GM12875 (cell line): Measurements from ENCODE around the gene LARP6.
A peak's percentile ranks its signal among the peaks of the same experiment; 100 is the strongest.

ENCODE experiments used
- H3K4me3 ChIP-seq: one replicate; pipeline ENCODE4 v1.5.1; 2011; ENCODE audit warnings: low read depth, low read length, control low read depth
- CTCF ChIP-seq: IDR thresholded peaks from 2 replicates; pipeline ENCODE4 v1.5.1; 2011; ENCODE audit warnings: low read depth, mild to moderate bottlenecking, control low read depth, inconsistent platforms, low read length, moderate library complexity, borderline replicate concordance; ENCODE audit not compliant: insufficient read depth

The LARP6 gene

GRCh38 chr15:70853973-70854665 lies at the start of gene LARP6:
Gene LARP6, minus strand, starts transcription at chr15:70854157. Its CDS starts 69 bp downstream, at chr15:70854088.
- peak within 1 kb of the TSS; percentile 56 for H3K4me3 ChIP-seq
- no peak for TF ChIP-seq CTCF

- no peak for TF ChIP-seq CTCF
- H3K4me3 ChIP-seq, result no peak overlapping the region
These were observed 48.1 kb upstream of the LARP6 start for GRCh38 chr15:70902107-70902506.

GRCh38 chr15:70892912-70893560 lies 39.1 kb upstream of the LARP6 start:
- peak overlapping the region; percentile 96 for H3K4me3 ChIP-seq
- peak; percentile 37; the same call in 1 of the 2 replicates for TF ChIP-seq CTCF

GRCh38 chr15:70892002-70892911 lies 38.3 kb upstream of the LARP6 start, which contains the start of the genes LRRC49 and THAP10:
Gene LRRC49, plus strand, starts transcription at chr15:70892826. Its CDS starts 69 bp downstream, at chr15:70892895.
Gene THAP10, minus strand, starts transcription at chr15:70892433. Its CDS starts 161 bp downstream, at chr15:70892272.
- H3K4me3 ChIP-seq, result peak within 1 kb of the TSS; percentile 96
- no peak for TF ChIP-seq CTCF

- TF ChIP-seq CTCF, result no peak
- no peak overlapping the region for H3K4me3 ChIP-seq
These were observed 28.4 kb upstream of the LARP6 start for GRCh38 chr15:70882361-70882760.

GRCh38 chr15:70880781-70881180 lies 26.8 kb upstream of the LARP6 start:
- no peak overlapping the region for H3K4me3 ChIP-seq
- TF ChIP-seq CTCF, result no peak
